Neural progenitor cell (in vitro differentiated cells): Measurements from ENCODE around the gene EGR4. TPM values are rescaled to one million over a fixed set of nuclear protein-coding genes. Genes with fewer than 3 reads are reported as not detected.

Experiments used
- DNase-seq: peaks from one replicate; pipeline ENCODE4 v3.0.0-alpha.2; 2016; ENCODE audit warnings: low spot score
- H2AFZ ChIP-seq: fragments of 200-600 bp; sonication (generic); replicated peaks from 2 replicates; pipeline ENCODE4 v1.6.1; 2016; ENCODE audit warnings: antibody characterized with exemption
- H3F3A ChIP-seq: fragments of 200-600 bp; sonication (generic); 2 replicates; pipeline ENCODE4 v1.6.1; 2016; ENCODE audit warnings: antibody characterized with exemption, low read depth
- H3K27ac ChIP-seq: fragments of 200-600 bp; sonication (generic); 2 replicates; pipeline ENCODE4 v1.5.1; 2016; ENCODE audit warnings: mild to moderate bottlenecking
- H3K27me3 ChIP-seq: fragments of 200-600 bp; sonication (generic); 2 replicates; pipeline ENCODE4 v1.6.1; 2016; ENCODE audit warnings: mild to moderate bottlenecking, moderate library complexity
- H3K36me3 ChIP-seq: fragments of 200-600 bp; sonication (generic); 2 replicates; pipeline ENCODE4 v1.5.1; 2016
- H3K4me1 ChIP-seq: fragments of 200-600 bp; sonication (generic); 2 replicates; pipeline ENCODE4 v1.6.1; 2016; ENCODE audit warnings: mixed run types
- H3K4me2 ChIP-seq: fragments of 200-600 bp; sonication (generic); 2 replicates; pipeline ENCODE4 v1.6.1; 2016
- H3K4me3 ChIP-seq: fragments of 200-600 bp; sonication (generic); 2 replicates; pipeline ENCODE4 v1.5.1; 2016
- H3K79me2 ChIP-seq: fragments of 200-600 bp; sonication (generic); 2 replicates; pipeline ENCODE4 v1.6.1; 2016; ENCODE audit warnings: low read depth
- H3K9ac ChIP-seq: fragments of 200-600 bp; sonication (generic); 2 replicates; pipeline ENCODE4 v1.6.1; 2016
- H3K9me3 ChIP-seq: fragments of 200-600 bp; sonication (generic); 2 replicates; pipeline ENCODE4 v1.5.1; 2016; ENCODE audit warnings: low read depth
- H4K20me1 ChIP-seq: fragments of 200-600 bp; sonication (generic); 2 replicates; pipeline ENCODE4 v1.6.1; 2016; ENCODE audit warnings: low read depth
- H3K27ac Mint-ChIP-seq: 3 replicates; pipeline ENCODE4 v1.8.0; 2021; ENCODE audit warnings: mixed read lengths
- H3K27me3 Mint-ChIP-seq: 2 replicates; pipeline ENCODE4 v1.8.0; 2022; ENCODE audit warnings: low read depth, mild to moderate bottlenecking, inconsistent platforms, moderate library complexity, mixed read lengths; ENCODE audit not compliant: insufficient read depth
- H3K36me3 Mint-ChIP-seq: 3 replicates; pipeline ENCODE4 v1.8.0; 2021; ENCODE audit warnings: mixed read lengths
- H3K4me1 Mint-ChIP-seq: 3 replicates; pipeline ENCODE4 v1.8.0; 2021; ENCODE audit warnings: mixed read lengths
- H3K4me3 Mint-ChIP-seq: 3 replicates; pipeline ENCODE4 v1.8.0; 2021; ENCODE audit warnings: mild to moderate bottlenecking, moderate library complexity, mixed read lengths
- H3K9me3 Mint-ChIP-seq: 3 replicates; pipeline ENCODE4 v1.8.0; 2020; ENCODE audit warnings: mixed read lengths
- CTCF ChIP-seq: fragments of 200-600 bp; sonication (generic); IDR thresholded peaks from 2 replicates; pipeline ENCODE4 v1.5.1; 2017; ENCODE audit warnings: antibody characterized with exemption, mild to moderate bottlenecking
- EZH2 ChIP-seq: fragments of 200-600 bp; sonication (generic); IDR thresholded peaks from 2 replicates; pipeline ENCODE4 v1.6.1; 2017; ENCODE audit warnings: antibody characterized with exemption, mild to moderate bottlenecking, moderate library complexity
- EZH2phosphoT487 ChIP-seq: fragments of 200-600 bp; sonication (generic); IDR thresholded peaks from 2 replicates; pipeline ENCODE4 v1.6.1; 2017; ENCODE audit warnings: antibody characterized with exemption
- total RNA-seq: library from RNA; depleted of rRNA; stranded (reverse); fragments of >200 nt; gene quantifications from 2 replicates; pipeline ENCODE4 v1.2.3, GENCODE V29; 2015; ENCODE audit warnings: low replicate concordance

The EGR4 gene
- total RNA-seq, 1 donor from 2014 or later, result not detected

- Histone ChIP-seq H3K79me2 (no peaks in the 10 kb centered on the region), H3K27ac (no peak overlapping the region), H3K9me3 (no peaks in the 10 kb centered on the region), H3K9ac (no peak overlapping the region), H2AFZ (no peak overlapping the region), H3K27me3 (peaks cover 40% of the 10 kb centered on the region), H4K20me1 (peaks cover 17% of the 10 kb centered on the region), H3K4me2 (no peak overlapping the region), H3K4me3 (no peak overlapping the region), H3K36me3 (no peaks in the 10 kb centered on the region), H3F3A (peaks cover 13% of the 10 kb centered on the region), H3K4me1 (peaks cover 6% of the 10 kb centered on the region)
- Mint-ChIP-seq H3K9me3 (peaks cover 4% of the 10 kb centered on the region), H3K4me1 (peaks cover 4% of the 10 kb centered on the region), H3K27ac (no peak overlapping the region), H3K36me3 (no peaks in the 10 kb centered on the region), H3K27me3 (peaks cover 35% of the 10 kb centered on the region), H3K4me3 (no peak overlapping the region)
- TF ChIP-seq EZH2phosphoT487 (no peak), EZH2 (no peak), CTCF (no peak)
- no peak for DNase-seq
Observed at GRCh38 chr2:73267008-73267407, 26.3 kb downstream of the EGR4 start.

GRCh38 chr2:73266061-73266901 lies 27.1 kb downstream of the EGR4 start:
- Mint-ChIP-seq H3K4me1 (peaks cover 4% of the 10 kb centered on the region), H3K27me3 (peaks cover 33% of the 10 kb centered on the region), H3K9me3 (peaks cover 4% of the 10 kb centered on the region), H3K4me3 (no peak overlapping the region), H3K27ac (no peak overlapping the region), H3K36me3 (no peaks in the 10 kb centered on the region)
- TF ChIP-seq EZH2 (no peak), EZH2phosphoT487 (no peak), CTCF (no peak)
- no peak overlapping the region for H3K4me3 ChIP-seq
- no peak overlapping the region for H3K4me2 ChIP-seq
- peaks cover 8% of the 10 kb centered on the region for H3F3A ChIP-seq
- peaks cover 40% of the 10 kb centered on the region for H3K27me3 ChIP-seq
- H4K20me1 ChIP-seq, result peaks cover 17% of the 10 kb centered on the region
- no peak for DNase-seq
- no peak overlapping the region for H3K27ac ChIP-seq
- H2AFZ ChIP-seq, result no peak overlapping the region
- no peaks in the 10 kb centered on the region for H3K36me3 ChIP-seq
- no peak overlapping the region for H3K9ac ChIP-seq
- no peaks in the 10 kb centered on the region for H3K9me3 ChIP-seq
- no peaks in the 10 kb centered on the region for H3K79me2 ChIP-seq
- no peaks in the 10 kb centered on the region for H3K4me1 ChIP-seq

- no peaks in the 10 kb centered on the region for H3K36me3 ChIP-seq
- no peak overlapping the region for H3K27ac Mint-ChIP-seq
- H3K4me1 ChIP-seq, result no peaks in the 10 kb centered on the region
- peaks cover 35% of the 10 kb centered on the region for H3K27me3 ChIP-seq
- H3K27ac ChIP-seq, result no peak overlapping the region
- H3F3A ChIP-seq, result peaks cover 8% of the 10 kb centered on the region
- no peak overlapping the region for H3K9ac ChIP-seq
- H3K27me3 Mint-ChIP-seq, result peaks cover 30% of the 10 kb centered on the region
- no peaks in the 10 kb centered on the region for H3K9me3 ChIP-seq
- peaks cover 4% of the 10 kb centered on the region for H3K4me1 Mint-ChIP-seq
- H3K4me3 ChIP-seq, result no peak overlapping the region
- H3K4me2 ChIP-seq, result no peak overlapping the region
- no peak for DNase-seq
- H3K4me3 Mint-ChIP-seq, result no peak overlapping the region
- peaks cover 17% of the 10 kb centered on the region for H4K20me1 ChIP-seq
- no peak overlapping the region for H2AFZ ChIP-seq
- H3K79me2 ChIP-seq, result no peaks in the 10 kb centered on the region
- H3K9me3 Mint-ChIP-seq, result no peaks in the 10 kb centered on the region
- no peaks in the 10 kb centered on the region for H3K36me3 Mint-ChIP-seq
- no peak for TF ChIP-seq EZH2
- no peak for TF ChIP-seq EZH2phosphoT487
Observed at GRCh38 chr2:73265298-73266060, 27.9 kb downstream of the EGR4 start.
